ENCODE measurements around the gene PRKCD. TPM values are rescaled to one million over a fixed set of nuclear protein-coding genes. Genes with fewer than 3 reads are reported as not detected.
A peak's percentile ranks its signal among the peaks of the same experiment; 100 is the strongest.

The PRKCD gene
- total and polyA plus RNA-seq, 2 donors (not counting 1 experiment from before 2014, with no cell fraction given), result 46.7 to 68.8 TPM

- POLR2A ChIA-PET, result interaction anchor here (0.5 to 1.9 kb wide), 3 partner anchors 8 to 11 kb away, joined by 3 to 11 read pairs (median 4); partner anchors contain the start of gene PRKCD
- H3K4me1 Mint-ChIP-seq, result peaks cover 99% of the 10 kb centered on the region
- intact Hi-C loops (cut with micrococcal nuclease), result loop anchor here (1.0 to 10.0 kb wide), 3 partner anchors 8 to 635 kb away; partner anchors contain the start of genes NT5DC2 and UQCC5
- peak overlapping the region in 1 of 5 experiments; percentile 45 for H3K4me3 ChIP-seq (ENCODE audit: control extremely low read depth in 1 of 5, extremely low read depth in 1 of 5, insufficient read depth in 1 of 5, low read depth in 2 of 5, low read length in 4 of 5)
- H2AFZ ChIP-seq (ENCODE audit: insufficient read depth, low read depth, low read length, poor library complexity, severe bottlenecking), result no peak overlapping the region
- peak overlapping the region; percentile 78 for H3K4me2 ChIP-seq (replicated peaks; ENCODE audit: low read depth, low read length, poor library complexity, severe bottlenecking)
- ATAC-seq (ENCODE audit: low read depth) (no peak), DNase-seq (no peak)
- no peaks in the 10 kb centered on the region for H3K27me3 ChIP-seq (replicated peaks in 1 of 4; ENCODE audit: control extremely low read depth in 1 of 4, control insufficient read depth in 3 of 4, insufficient read depth in 4 of 4, low read length in 3 of 4)
- peaks cover 0 to 47% of the 10 kb centered on the region in 2 experiments for H3K36me3 ChIP-seq (replicated peaks in 1 of 2; ENCODE audit: control extremely low read depth in 1 of 2, control insufficient read depth in 1 of 2, extremely low read depth in 1 of 2, insufficient read depth in 2 of 2, low read length in 1 of 2)
- CTCF ChIA-PET, result interaction anchor here (0.8 to 2.6 kb wide), 7 partner anchors 10 to 206 kb away, joined by 3 to 17 read pairs (median 4); partner anchors contain the start of gene PRKCD
- peak overlapping the region; percentile 67 for H3K4me3 Mint-ChIP-seq
- TF ChIP-seq EZH2 (IDR thresholded peaks at IDR 0.05; ENCODE audit: borderline replicate concordance, insufficient read depth, low read depth, low read length, poor library complexity, severe bottlenecking) (no peak), CTCF (IDR thresholded peaks at IDR 0.05) (no peak)
- peaks cover 100% of the 10 kb centered on the region for H4K20me1 ChIP-seq (ENCODE audit: control insufficient read depth, insufficient read depth, low read length, poor library complexity, severe bottlenecking)
- H3K9me3 Mint-ChIP-seq (ENCODE audit: insufficient read depth), result no peaks in the 10 kb centered on the region
- peak overlapping the region; percentile 11 for H3K9ac ChIP-seq (ENCODE audit: low read length)
- WGBS (ENCODE audit: insufficient coverage), result 100% methylated on average over 6 of the region's 9 CpGs
- no peaks in the 10 kb centered on the region for H3K27me3 Mint-ChIP-seq
- H3K4me1 ChIP-seq (ENCODE audit: control insufficient read depth in 2 of 2, insufficient read depth in 2 of 2, low read length in 2 of 2), result peaks cover 98 to 100% of the 10 kb centered on the region in 2 donors
- peaks cover 100% of the 10 kb centered on the region for H3K79me2 ChIP-seq (ENCODE audit: control insufficient read depth, insufficient read depth, low read length)
- H3K27ac Mint-ChIP-seq, result peak overlapping the region; percentile 66
- H3K9me3 ChIP-seq (ENCODE audit: control extremely low read depth in 1 of 3, control insufficient read depth in 2 of 3, insufficient read depth in 1 of 3, low read length in 2 of 3), result no peaks in the 10 kb centered on the region
- no peak overlapping the region for H3K27ac ChIP-seq (ENCODE audit: low read length in 2 of 2)
Measured at GRCh38 chr3:53169832-53170324, 8.9 kb downstream of the PRKCD start.
